ENCODE data around the gene NTHL1.
"Not testable (repeated sequence)": the region's sequence is repeated elsewhere in the genome, so short reads cannot be mapped to it uniquely, and the experiment has no call there.

NTHL1 gene

DNA sequence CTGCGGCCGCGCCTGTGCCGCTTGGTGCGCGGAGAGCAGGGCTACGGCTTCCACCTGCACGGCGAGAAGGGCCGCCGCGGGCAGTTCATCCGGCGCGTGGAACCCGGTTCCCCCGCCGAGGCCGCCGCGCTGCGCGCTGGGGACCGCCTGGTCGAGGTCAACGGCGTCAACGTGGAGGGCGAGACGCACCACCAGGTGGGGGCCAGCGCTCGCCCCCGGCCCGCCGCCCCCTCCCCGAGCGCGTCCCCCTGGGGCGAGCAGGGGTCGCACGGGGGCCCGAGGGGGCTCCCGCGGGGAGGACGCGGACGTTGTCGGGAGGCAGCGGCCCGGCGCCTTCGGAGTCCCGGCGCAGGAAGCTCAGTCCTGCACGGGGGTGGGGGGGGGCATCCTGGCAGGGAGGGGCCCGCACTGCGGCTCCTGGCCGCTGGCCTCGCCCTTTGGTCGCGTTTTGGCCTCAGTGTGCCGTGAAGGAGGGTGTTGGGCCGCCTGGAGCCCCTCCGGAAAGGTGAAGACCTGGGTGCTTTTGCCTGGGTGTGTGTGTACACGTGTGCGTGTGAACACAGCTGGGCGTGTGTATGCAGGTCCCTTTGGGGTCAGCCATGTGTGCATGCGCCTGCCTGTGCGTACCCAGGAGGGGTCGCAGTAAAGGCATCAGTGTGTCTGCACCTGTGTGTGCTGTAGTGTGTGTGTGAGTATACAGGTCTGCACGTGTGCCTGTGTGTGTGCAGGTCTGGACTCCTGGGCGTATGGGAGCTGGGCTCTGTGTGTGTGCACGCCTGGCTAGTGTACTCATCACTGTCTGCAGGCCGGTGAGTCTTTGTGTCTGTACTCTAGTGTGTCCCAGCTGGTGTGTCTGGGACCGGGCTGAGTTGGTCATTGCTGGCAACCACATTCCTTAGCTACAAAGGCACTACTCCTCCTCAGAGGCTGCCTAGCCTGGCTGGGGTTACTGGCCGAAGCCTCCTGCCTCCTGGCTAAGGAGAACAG is 20.3 kb downstream of the NTHL1 start:
- DNase-seq, result peak; percentile 19

- no peak for DNase-seq
Observed at GRCh38 chr16:2026461-2027023, 21.1 kb downstream of the NTHL1 start, which contains the start of gene NHERF2. Gene NHERF2, plus strand, starts transcription at chr16:2026902. Its CDS starts 104 bp downstream, at chr16:2027006.

- no peak for DNase-seq
Observed at GRCh38 chr16:2025878-2026460, 21.7 kb downstream of the NTHL1 start.

DNA sequence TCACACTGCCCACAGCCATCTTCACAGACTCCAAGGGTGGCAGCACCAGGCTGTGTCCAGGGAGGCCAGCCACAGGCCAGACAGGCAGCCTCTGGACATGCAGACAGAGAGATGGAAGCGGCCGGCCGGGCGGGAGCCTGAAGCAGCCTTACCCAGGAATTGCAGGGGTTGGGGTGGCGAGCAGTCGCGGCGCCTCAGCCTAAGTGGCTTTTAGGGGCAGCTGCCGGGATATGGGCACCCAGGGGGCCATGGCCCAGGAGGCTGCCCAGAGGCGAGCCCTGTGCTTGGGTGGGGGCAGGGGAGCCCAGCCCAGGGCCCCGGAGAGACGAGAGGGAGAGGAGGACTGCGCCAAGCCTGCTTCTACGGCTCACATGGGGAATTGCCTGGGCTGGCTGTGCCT is 22.4 kb downstream of the NTHL1 start:
- DNase-seq, result no peak

DNA sequence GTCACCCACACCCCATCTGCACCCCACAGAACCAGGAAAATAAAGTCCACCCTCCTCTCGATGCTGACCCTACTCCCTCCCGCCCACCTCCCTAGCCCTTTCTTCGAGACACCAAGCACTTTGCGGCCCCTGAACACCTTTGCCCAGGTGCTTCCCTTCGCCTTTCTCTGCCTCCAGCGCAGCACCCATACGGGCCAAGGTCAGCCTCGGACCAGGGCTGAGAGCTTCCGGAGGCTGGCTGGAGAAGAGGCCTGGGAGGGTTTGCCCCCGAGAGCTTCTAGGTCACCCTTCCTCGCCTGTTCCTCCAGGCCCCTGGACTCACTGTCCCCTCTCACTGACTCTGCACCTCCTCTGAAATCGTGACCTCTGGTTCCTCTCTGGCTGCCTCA is 23.6 kb downstream of the NTHL1 start:
- no peak for DNase-seq

- DNase-seq, result peak; percentile 85
Observed at GRCh38 chr16:2023092-2024031, 24.3 kb downstream of the NTHL1 start.

DNA sequence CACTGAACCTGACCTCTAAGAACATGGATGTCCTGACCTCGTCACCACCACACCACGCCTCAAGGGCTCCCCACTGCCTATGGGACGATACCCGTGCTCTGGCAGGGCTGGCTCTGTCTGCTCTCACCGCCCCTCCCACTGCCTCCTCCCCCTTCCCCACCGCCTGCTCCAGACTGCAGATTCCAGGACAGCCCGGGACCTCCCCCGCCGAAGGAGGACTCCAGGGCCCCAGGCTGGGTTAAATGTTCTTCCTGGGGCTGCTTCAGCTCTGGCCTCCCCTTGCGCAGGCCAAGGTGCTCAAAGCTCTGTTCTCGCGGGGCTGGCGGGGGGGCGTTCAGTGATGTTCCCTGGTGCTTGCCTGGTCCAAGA is 24.9 kb downstream of the NTHL1 start:
- DNase-seq, result no peak

DNA sequence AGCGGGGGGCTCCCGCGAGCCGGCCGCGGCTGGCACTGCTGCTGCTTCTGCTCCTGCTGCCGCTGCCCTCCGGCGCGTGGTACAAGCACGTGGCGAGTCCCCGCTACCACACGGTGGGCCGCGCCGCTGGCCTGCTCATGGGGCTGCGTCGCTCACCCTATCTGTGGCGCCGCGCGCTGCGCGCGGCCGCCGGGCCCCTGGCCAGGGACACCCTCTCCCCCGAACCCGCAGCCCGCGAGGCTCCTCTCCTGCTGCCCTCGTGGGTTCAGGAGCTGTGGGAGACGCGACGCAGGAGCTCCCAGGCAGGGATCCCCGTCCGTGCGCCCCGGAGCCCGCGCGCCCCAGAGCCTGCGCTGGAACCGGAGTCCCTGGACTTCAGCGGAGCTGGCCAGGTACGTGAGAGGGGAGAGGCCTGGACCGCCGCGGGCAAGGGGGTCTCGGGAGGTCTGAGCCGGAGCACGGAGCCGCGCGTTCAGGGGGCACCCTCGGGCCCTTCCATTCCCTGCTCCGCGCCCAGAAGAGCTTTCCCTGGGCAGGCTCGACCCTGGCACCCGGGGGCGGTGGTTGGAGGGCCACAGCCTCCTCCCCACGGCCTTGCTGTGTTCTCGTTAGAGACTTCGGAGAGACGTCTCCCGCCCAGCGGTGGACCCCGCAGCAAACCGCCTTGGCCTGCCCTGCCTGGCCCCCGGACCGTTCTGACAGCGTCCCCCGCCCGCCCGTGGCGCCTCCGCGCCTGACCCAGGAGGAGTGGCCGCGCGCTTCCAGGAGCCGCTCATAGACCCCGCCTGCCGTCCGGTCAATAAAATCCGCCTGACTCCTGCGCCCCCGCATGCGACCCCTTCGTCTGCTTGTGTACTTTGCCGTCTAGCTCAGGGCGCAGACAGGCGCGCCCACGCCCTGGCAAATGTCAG is 27.5 kb downstream of the NTHL1 start:
- no peak for DNase-seq

DNA sequence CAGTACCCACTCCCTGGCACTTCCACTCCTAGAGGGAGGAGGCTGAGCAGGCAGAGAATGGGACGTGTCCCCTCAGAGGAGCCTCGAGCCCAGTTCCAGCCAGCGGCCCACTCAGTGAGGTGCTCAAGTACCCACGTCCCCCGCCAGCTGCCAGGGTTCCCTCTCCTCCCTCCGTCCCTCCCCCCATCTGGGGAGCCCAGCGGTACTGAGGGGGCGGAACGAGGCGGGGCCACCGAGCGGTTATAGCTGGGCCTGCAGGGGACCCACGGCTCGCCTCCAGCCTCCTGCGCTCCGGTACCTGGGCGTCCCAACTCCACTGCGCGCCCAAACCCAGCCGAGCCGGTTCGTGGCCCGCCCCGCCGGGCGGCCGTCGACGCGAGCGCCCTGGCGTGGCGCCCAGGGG is 28.1 kb downstream of the NTHL1 start, which contains the start of gene NPW:
TSS of gene NPW (plus strand) at position 268 of the 403 bp plus-strand sequence.
- DNase-seq, result peak; percentile 51

DNA sequence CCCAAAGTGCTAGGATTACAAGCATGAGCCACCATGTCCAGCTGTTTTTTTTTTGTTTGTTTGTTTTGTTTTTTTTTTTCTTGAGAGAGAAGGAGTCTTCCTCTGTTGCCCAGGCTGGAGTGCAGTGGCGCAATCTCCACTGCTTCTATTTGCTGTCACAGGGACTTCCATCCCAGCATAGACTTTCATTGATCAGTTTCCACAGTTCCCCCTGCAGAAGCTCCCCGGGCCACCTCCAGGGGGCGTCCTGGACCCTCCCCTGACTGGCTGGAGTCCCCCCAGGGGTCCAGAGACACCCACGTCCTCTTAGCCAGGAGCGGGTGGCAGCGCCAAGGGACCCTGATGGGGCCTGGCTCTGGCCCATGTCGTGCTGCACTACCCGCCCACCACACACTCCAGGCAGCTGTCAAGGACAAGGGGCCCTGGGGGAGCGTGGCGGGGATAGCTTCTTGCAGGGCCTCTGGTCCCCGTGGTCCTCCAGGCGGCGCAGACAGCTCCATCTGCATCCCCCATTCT is 31.2 kb downstream of the NTHL1 start:
- DNase-seq, result no peak

- no peak for DNase-seq
Observed at GRCh38 chr16:2015947-2016208, 31.8 kb downstream of the NTHL1 start.

DNA sequence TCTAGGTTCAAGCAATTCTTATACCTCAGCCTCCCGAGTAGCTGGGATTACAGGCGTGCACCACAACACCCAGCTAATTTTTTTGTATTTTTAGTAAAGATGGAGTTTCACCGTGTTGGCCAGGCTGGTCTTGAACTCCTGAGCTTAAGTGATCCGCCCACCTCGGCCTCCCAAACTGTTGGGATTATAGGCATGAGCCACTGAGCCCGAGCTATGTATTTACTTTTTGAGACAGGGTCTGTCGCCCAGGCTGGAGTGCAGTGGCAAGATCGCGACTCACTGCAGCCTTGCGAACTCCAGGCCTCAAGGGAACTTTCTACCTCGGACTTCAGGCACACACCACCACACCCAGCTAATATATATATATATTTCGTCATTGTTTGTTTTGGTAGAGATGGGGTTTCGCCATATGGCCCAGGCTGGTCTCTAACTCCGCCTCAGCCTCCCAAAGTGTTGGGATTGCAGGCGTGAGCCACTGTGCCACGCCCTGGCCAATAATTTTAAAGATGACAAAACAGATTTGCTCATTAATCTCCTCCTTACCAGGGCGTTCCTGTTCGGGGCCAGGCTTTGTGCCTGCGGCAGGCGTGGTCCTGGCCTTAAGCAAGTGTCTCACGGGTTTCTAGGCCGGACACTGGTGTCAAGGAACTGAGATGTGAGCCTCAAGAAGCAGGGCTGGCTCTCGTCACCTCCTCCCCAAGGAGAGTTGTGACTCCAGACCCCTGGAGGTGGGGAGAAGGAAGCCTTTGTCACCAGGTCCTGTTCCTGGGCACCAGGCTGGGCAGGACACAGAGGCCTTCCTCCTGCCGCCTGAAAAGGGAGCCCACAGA is 32.3 kb downstream of the NTHL1 start:
- no peak for DNase-seq

DNA sequence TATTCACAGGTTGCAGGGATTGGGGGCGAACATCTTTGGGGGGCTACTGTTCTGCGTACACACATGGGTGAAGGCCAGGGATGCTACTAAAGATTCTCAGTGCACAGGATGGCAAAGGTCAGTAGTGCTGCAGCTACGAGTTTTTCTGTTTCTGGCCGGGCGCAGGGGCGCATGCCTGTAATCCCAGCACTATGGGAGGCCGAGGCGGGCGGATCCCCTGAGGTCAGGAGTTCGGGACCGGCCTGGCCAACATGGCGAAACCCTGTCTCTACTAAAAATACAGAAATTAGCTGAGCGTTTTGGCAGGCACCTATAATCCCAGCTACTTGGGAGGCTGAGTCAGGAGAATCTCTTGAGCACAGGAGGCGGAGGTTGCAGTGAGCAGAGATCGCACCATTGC is 34.1 kb downstream of the NTHL1 start:
- DNase-seq, result no peak

DNA sequence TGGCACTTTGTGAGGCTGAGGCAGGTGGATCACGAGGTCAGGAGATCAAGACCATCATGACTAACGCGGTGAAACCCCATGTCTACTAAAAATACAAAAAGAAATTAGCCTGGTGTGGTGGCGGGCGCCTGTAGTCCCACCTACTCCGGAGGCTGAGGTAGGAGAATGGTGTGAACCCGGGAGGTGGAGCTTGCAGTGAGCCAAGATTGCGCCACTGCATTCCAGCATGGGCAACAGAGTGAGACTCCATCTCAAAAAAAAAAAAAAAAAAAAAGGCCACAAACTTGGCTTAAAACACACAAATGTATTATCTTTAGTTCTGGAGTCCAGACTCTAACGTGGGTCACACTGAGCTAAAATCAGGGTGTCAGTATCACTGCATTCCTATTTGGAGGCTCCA is 35.9 kb downstream of the NTHL1 start:
- not testable (repeated sequence) for DNase-seq

- DNase-seq, result peak; percentile 43
Observed at GRCh38 chr16:2009791-2010510, 37.7 kb downstream of the NTHL1 start, which contains the start of gene ZNF598. Gene ZNF598, minus strand, starts transcription at chr16:2009821.

DNA sequence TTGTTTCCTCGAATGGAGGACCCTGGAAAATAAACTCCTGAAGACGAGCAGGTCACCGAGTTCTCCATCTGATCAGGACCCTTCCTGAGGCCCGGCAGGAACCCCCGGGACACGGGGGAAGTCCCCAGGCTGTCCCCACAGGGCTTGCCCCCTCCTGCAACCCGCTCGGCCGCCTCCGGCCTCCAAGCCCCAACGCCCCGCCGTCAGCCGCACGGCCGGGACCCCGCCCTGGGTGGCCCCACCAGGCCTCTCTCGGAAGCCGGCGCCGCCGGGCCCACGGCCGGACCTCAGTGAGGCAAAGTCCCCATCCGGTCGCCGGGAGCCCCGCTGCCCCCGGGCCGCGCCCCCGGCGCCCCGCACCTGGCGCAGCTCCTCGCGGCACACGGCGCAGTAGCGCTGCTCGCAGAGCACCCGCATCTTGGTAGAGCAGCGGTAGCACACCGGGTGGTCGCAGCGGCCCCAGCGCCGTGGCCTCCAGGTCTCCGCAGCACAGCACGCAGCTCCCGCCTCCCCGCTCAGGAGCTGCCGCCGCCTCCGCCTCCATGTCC is 38.4 kb downstream of the NTHL1 start:
- no peak for DNase-seq

DNA sequence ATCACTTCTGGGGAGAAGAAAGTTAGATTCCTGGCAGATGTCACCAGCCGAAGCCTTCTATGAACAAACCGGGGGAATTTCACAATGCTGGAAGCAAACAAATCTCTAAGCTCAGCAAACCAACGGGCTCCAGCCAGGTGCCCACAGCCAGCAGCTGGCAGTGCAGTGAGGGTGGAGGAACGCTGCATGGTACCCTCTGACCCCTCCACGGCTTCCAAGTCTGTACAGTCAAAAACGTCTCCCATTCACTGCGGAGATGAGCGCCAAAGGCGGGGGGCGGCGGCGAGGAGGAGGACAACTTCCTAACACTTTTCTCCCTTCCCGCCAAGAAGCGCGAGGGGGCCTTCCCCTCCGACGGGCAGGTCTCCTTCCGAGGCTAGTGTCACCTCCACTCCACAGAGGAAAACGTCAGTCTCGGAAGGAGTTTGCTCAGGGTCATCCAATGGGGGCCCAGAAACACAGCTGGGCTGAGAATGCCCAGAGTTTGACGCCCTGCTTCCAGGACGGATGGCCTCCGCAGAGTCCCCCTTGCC is 38.9 kb downstream of the NTHL1 start:
- DNase-seq, result no peak

- DNase-seq, result no peak
Observed at GRCh38 chr16:2008009-2008526, 39.6 kb downstream of the NTHL1 start.

Data from DMS79 (cell line).